SHP77 treated with DMSO at 0.1 percent for 48 hours (cell line): ENCODE measurements around the gene KMT2E.

Experiments used
- DNase-seq: peaks from one replicate; lab custom pipeline; 2025; lab: John Stamatoyannopoulos, UW

Gene KMT2E

GRCh38 chr7:105079348-105079747, 65.3 kb downstream of the KMT2E start:
- DNase-seq, result no peak

GRCh38 chr7:105084581-105084980, 70.6 kb downstream of the KMT2E start:
- no peak for DNase-seq

- DNase-seq, result no peak
Measured at GRCh38 chr7:105086850-105087249, 72.8 kb downstream of the KMT2E start.

- no peak for DNase-seq
Measured at GRCh38 chr7:105087981-105088380, 74.0 kb downstream of the KMT2E start.

- no peak for DNase-seq
Measured at GRCh38 chr7:105088456-105088855, 74.5 kb downstream of the KMT2E start.

- no peak for DNase-seq
Measured at GRCh38 chr7:105094966-105095365, 81.0 kb downstream of the KMT2E start.

GRCh38 chr7:105096306-105096705, 82.3 kb downstream of the KMT2E start:
- DNase-seq, result no peak

GRCh38 chr7:105097619-105098018, 83.6 kb downstream of the KMT2E start:
- DNase-seq, result no peak

- DNase-seq, result no peak
Measured at GRCh38 chr7:105098863-105099515, 85.0 kb downstream of the KMT2E start.

- no peak for DNase-seq
Measured at GRCh38 chr7:105101864-105102263, 87.9 kb downstream of the KMT2E start.

GRCh38 chr7:105102557-105103352, 88.8 kb downstream of the KMT2E start:
- no peak for DNase-seq

GRCh38 chr7:105105579-105105978, 91.6 kb downstream of the KMT2E start:
- no peak for DNase-seq

GRCh38 chr7:105106473-105106872, 92.5 kb downstream of the KMT2E start:
- DNase-seq, result no peak

GRCh38 chr7:105107458-105107857, 93.5 kb downstream of the KMT2E start:
- DNase-seq, result no peak

GRCh38 chr7:105112440-105113418, 98.7 kb downstream of the KMT2E start:
- no peak for DNase-seq

- no peak for DNase-seq
Measured at GRCh38 chr7:105118612-105119600, 104.9 kb downstream of the KMT2E start.

- no peak for DNase-seq
Measured at GRCh38 chr7:105122619-105123018, 108.6 kb downstream of the KMT2E start.

GRCh38 chr7:105125745-105126144, 111.7 kb downstream of the KMT2E start:
- no peak for DNase-seq

- DNase-seq, result no peak
Measured at GRCh38 chr7:105126436-105126975, 112.5 kb downstream of the KMT2E start.

GRCh38 chr7:105127179-105127578, 113.2 kb downstream of the KMT2E start:
- DNase-seq, result no peak

GRCh38 chr7:105130048-105130447, 116.0 kb downstream of the KMT2E start:
- no peak for DNase-seq
